Lung (tissue), 12 donors: ENCODE results near the gene MAPK8IP3. TPM values are rescaled to one million over a fixed set of nuclear protein-coding genes. Genes with fewer than 3 reads are reported as not detected.
A peak's percentile ranks its signal among the peaks of the same experiment; 100 is the strongest.
"Not testable (repeated sequence)": the region's sequence is repeated elsewhere in the genome, so short reads cannot be mapped to it uniquely, and the experiment has no call there.

Source experiments
- ATAC-seq: fragments of 200-7000 bp; cut with Tn5 transposase; one replicate; pipeline ENCODE4 v1.9.1; 2020; ENCODE audit warnings: moderate number of reproducible peaks; ENCODE audit not compliant: insufficient read depth, low FRiP score
- DNase-seq, 3 donors: peaks; one replicate each; pipeline ENCODE4 v3.0.0-alpha.2; 2013 to 2017
- H3K27ac ChIP-seq, 2 donors: one replicate each; pipeline ENCODE4 v1.5.1; 2013; ENCODE audit warnings: mild to moderate bottlenecking in 2 of 2, moderate library complexity in 2 of 2, control low read depth in 1 of 2, inconsistent platforms in 1 of 2, low read depth in 1 of 2, low read length in 1 of 2
- H3K27me3 ChIP-seq, 3 donors: one replicate each; pipeline ENCODE4 v1.5.1; 2013; ENCODE audit warnings: low read length in 2 of 3; ENCODE audit not compliant: control insufficient read depth in 3 of 3, insufficient read depth in 3 of 3
- H3K36me3 ChIP-seq, 4 donors: one replicate each; pipeline ENCODE4 v1.5.1; 2013; ENCODE audit warnings: low read length in 4 of 4, mild to moderate bottlenecking in 1 of 4, moderate library complexity in 1 of 4; ENCODE audit not compliant: control insufficient read depth in 4 of 4, insufficient read depth in 4 of 4
- H3K4me1 ChIP-seq, 5 donors: one replicate each; pipeline ENCODE4 v1.5.1; 2013; ENCODE audit warnings: low read length in 5 of 5, mild to moderate bottlenecking in 2 of 5, moderate library complexity in 1 of 5; ENCODE audit not compliant: control insufficient read depth in 5 of 5, insufficient read depth in 5 of 5
- H3K4me3 ChIP-seq: one replicate; pipeline ENCODE4 v1.5.1; 2013; ENCODE audit warnings: mild to moderate bottlenecking, control low read depth, moderate library complexity
- H3K9ac ChIP-seq, 2 donors: one replicate each; pipeline ENCODE4 v1.5.1; 2013; ENCODE audit warnings: low read length in 2 of 2, control low read depth in 1 of 2; ENCODE audit not compliant: insufficient read depth in 1 of 2
- H3K9me3 ChIP-seq, 4 donors: one replicate each; pipeline ENCODE4 v1.5.1; 2013; ENCODE audit warnings: low read length in 3 of 4, mild to moderate bottlenecking in 1 of 4, moderate library complexity in 1 of 4; ENCODE audit not compliant: control insufficient read depth in 4 of 4, insufficient read depth in 3 of 4
- WGBS, 2 donors: extraction: QIAGEN DNeasy Blood & Tissue Kit; methylation state at CpG; one replicate each; pipeline ENCODE4 v1.1.7; 2013; 5-methylcytosine and 5-hydroxymethylcytosine counted together
- polyA plus RNA-seq, 2 donors: library from polyadenylated mRNA; stranded (reverse); fragments of 200-250 nt; gene quantifications; one replicate each; pipeline ENCODE4 v1.2.1, GENCODE V29; 2013
- total RNA-seq, 2 donors: library from RNA; depleted of rRNA in 1 of 2; stranded (reverse); fragments of >200 nt in 1 of 2; gene quantifications; one replicate each; pipeline ENCODE4 v1.2.1, GENCODE V29; 2014 to 2021
- TF ChIP-seq, protein P1 (sequence below): IDR thresholded peaks from 2 replicates; pipeline ENCODE4 v1.5.1; 2012; ENCODE audit warnings: mild to moderate bottlenecking; ENCODE audit errors: control extremely low read depth, extremely low read depth
- donor health status: control.
- donor health status: control.
- donor health status: Bipolar disorder and iron deficiency.
- donor health status: healthy.
- donor health status: DM: yes; HTN: yes; CAD: no.

Gene MAPK8IP3
- total and polyA plus RNA-seq, 4 donors = 40.3 to 76.7 (median 63.6) TPM

DNA sequence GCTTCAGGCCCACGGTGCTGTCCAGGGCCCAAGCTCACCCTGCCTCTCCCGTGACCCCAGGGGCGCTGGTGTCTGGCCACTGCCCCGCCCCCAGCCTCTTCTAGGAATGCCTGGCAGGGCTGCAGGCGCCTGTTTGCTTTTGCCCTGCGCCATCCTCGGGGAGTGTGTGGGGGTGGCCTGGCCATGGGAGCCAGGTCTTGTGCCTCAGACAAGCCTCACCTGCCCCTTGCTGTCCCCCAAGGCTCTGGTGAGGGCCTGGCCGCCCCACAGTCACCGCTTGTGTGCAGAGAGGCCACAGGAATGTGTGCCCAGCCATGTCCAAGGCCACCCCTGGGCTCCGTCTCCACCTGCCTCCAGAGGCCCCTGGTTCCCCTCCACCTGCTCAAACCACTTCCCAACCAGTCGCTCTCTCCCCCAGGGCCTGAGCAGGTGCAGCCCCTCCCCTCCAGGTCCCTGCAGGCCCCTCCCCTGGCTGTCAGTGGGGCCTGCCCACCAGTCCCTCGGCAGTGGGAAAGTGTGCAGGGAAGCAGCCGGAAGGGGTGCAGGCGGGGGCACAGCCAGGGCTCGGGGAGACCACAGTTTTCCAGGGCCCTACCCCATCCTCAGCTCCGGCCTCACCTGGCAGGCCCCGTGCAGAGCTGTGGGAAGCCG is 88.4 kb downstream of the MAPK8IP3 start:
- H3K4me3 ChIP-seq = no peak overlapping the region
- peaks cover 0 to 27% (median 0%) of the 10 kb centered on the region in 4 donors for H3K36me3 ChIP-seq
- DNase-seq (peak in 2 of 3 donors; percentile 51 to 63), ATAC-seq (peak; percentile 21)
- peaks cover 0 to 9% (median 1%) of the 10 kb centered on the region in 4 donors for H3K9me3 ChIP-seq
- H3K9ac ChIP-seq = no peak overlapping the region
- TF ChIP-seq, protein P1, sequence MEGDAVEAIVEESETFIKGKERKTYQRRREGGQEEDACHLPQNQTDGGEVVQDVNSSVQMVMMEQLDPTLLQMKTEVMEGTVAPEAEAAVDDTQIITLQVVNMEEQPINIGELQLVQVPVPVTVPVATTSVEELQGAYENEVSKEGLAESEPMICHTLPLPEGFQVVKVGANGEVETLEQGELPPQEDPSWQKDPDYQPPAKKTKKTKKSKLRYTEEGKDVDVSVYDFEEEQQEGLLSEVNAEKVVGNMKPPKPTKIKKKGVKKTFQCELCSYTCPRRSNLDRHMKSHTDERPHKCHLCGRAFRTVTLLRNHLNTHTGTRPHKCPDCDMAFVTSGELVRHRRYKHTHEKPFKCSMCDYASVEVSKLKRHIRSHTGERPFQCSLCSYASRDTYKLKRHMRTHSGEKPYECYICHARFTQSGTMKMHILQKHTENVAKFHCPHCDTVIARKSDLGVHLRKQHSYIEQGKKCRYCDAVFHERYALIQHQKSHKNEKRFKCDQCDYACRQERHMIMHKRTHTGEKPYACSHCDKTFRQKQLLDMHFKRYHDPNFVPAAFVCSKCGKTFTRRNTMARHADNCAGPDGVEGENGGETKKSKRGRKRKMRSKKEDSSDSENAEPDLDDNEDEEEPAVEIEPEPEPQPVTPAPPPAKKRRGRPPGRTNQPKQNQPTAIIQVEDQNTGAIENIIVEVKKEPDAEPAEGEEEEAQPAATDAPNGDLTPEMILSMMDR = no peak
- peak overlapping the region in 1 of 2 donors; percentile 17 for H3K27ac ChIP-seq
- H3K4me1 ChIP-seq = peaks cover 0 to 12% (median 0%) of the 10 kb centered on the region in 5 donors
- WGBS, 2 donors = 57 to 72% methylated on average over 15 to 18 of the region's 18 CpGs
- H3K27me3 ChIP-seq = no peaks in the 10 kb centered on the region

DNA sequence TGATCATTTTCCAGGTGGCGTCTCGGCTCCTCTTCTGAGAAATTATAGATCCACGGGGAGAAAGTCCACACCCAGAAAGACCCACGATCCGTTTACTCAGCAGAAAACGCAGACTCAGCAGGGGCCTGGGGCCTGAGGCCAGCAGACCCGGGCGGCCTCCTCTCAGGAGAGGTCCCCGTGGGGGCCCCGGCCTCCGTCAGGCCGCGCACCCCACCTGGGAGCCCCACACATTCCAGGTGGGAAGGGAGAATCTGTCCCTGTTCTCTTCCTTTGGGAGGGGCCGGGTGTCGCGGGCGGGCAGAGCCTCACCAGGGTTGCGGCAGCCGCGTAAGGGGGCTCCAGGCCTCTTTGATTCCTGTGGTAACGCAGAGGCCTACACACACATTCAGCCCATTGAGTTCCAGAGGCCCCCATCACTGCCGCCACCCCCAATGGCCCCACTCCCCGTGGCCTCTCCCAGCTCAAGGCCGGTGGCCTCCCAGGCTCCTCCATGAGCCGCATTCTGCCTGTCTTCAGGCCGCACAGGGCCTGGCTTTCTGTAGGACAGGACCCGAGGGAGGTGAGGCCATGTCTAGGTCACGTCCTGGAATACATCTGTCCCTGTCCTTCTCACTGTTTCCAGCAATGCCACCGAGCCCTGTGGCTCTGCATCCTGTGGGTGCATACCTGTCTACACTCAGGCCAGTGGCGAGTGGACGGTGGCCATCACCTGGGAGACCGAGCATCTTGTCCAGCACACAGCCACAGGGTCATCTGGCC is 89.1 kb downstream of the MAPK8IP3 start:
- Histone ChIP-seq H3K9ac (no peak overlapping the region), H3K36me3 (peaks cover 0 to 21% (median 0%) of the 10 kb centered on the region in 4 donors), H3K9me3 (peaks cover 0 to 9% (median 1%) of the 10 kb centered on the region in 4 donors), H3K27me3 (no peaks in the 10 kb centered on the region), H3K4me3 (no peak overlapping the region), H3K27ac (no peak overlapping the region), H3K4me1 (peaks cover 0 to 12% (median 0%) of the 10 kb centered on the region in 5 donors)
- DNase-seq = no peak
- TF ChIP-seq, protein P1 = no peak
- ATAC-seq = no peak
- WGBS, 2 donors = 75 to 88% methylated on average over 32 of the region's 32 CpGs

DNA sequence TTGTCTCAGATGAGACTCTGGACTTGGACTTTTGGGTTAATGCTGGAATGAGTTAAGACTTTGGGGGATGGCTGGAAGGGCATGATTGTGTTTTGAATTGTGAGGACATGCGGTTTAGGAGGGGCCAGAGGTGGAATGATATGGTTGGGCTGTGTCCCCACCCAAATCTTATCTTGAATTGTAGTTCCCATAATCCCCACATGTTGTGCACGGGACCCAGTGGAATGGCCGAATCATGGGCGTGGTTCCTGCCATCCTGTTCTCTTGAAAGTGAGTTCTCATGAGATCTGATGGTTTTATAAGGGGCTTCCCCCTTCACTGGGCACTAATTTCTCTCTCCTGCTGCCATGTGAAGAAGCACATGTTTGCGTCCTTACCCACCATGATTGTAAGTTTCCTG is 93.3 kb downstream of the MAPK8IP3 start:
- not testable (repeated sequence) for ATAC-seq

DNA sequence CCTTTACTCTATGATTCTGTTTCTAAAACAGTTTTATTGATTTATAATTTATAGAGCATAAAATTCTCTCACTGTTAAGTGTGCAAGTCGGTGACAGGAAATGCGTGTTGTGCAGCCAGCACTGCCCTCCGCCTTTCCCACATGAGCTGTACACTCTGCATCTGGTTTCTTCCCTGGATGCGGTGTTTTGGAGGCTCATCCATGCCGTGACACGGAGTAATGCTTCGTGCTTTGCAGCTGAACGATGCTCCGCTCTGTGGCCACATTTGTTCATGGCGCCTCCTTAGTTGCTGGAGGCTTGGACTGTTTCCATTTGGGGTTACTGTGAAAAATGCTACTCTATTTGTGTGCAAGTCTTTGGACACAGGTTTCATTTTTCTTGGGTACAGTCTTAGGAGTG is 94.7 kb downstream of the MAPK8IP3 start:
- H3K36me3 ChIP-seq = peaks cover 0 to 3% (median 1%) of the 10 kb centered on the region in 4 donors
- H3K9me3 ChIP-seq = peaks cover 0 to 6% (median 1%) of the 10 kb centered on the region in 4 donors
- ATAC-seq (no peak), DNase-seq (no peak)
- H3K27me3 ChIP-seq = no peaks in the 10 kb centered on the region
- TF ChIP-seq, protein P1 = no peak
- H3K4me1 ChIP-seq = no peaks in the 10 kb centered on the region
- H3K27ac ChIP-seq = no peak overlapping the region
- 81 to 85% methylated on average over 10 of the region's 10 CpGs for whole genome bisulfite sequencing, 2 donors
- no peak overlapping the region for H3K4me3 ChIP-seq
- no peak overlapping the region for H3K9ac ChIP-seq

More for the DNA sequence above, 93.3 kb downstream of the MAPK8IP3 start:
- not testable (repeated sequence) for H3K4me3 ChIP-seq, H3K9ac ChIP-seq, DNase-seq, H3K27ac ChIP-seq, H3K9me3 ChIP-seq, H3K27me3 ChIP-seq, H3K36me3 ChIP-seq
- H3K4me1 ChIP-seq = peaks cover 0 to 12% (median 0%) of the 10 kb centered on the region in 5 donors
- 70 to 82% methylated on average over 5 of the region's 5 CpGs for WGBS, 2 donors
